DMS53 (cell line): Measurements from ENCODE around the gene NAP1L1.
"Not testable (repeated sequence)": the region's sequence is repeated elsewhere in the genome, so short reads cannot be mapped to it uniquely, and the experiment has no call there.

Experiments
- DNase-seq: peaks from one replicate; lab custom pipeline; 2025; lab: John Stamatoyannopoulos, UW

NAP1L1 gene

GRCh38 chr12:75990189-75990912, 94.1 kb downstream of the NAP1L1 start:
- DNase-seq: peak; percentile 55

GRCh38 chr12:75987709-75988108, 96.8 kb downstream of the NAP1L1 start:
- DNase-seq: not testable (repeated sequence)
